ENCODE measurements around the gene NR3C1.

DNA sequence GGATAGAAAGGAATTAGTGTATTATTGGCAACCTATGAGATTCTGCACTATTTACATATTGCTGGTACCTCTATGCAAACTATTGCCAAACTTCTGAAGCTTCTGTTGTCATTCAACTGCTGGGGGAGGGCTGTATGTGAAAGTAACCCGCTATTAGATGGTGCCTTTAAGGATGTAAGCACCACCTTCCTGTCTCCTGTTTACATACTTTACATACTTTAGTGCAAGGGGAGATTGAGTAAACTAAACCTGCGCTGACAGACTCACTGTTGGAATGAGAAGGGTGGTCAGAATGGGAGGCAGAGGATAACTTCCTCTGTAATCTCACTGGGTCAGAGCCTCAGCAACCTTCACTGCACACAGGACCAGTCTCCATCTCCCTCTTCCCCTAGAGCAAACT lies 123.8 kb downstream of the NR3C1 start:
- TF ChIP-seq, protein P1, sequence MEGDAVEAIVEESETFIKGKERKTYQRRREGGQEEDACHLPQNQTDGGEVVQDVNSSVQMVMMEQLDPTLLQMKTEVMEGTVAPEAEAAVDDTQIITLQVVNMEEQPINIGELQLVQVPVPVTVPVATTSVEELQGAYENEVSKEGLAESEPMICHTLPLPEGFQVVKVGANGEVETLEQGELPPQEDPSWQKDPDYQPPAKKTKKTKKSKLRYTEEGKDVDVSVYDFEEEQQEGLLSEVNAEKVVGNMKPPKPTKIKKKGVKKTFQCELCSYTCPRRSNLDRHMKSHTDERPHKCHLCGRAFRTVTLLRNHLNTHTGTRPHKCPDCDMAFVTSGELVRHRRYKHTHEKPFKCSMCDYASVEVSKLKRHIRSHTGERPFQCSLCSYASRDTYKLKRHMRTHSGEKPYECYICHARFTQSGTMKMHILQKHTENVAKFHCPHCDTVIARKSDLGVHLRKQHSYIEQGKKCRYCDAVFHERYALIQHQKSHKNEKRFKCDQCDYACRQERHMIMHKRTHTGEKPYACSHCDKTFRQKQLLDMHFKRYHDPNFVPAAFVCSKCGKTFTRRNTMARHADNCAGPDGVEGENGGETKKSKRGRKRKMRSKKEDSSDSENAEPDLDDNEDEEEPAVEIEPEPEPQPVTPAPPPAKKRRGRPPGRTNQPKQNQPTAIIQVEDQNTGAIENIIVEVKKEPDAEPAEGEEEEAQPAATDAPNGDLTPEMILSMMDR (optimal IDR thresholded peaks at IDR 0.05 in 1 of 3, IDR thresholded peaks at IDR 0.05 in 1 of 3, conservative IDR thresholded peaks at IDR 0.05 in 1 of 3; ENCODE audit: extremely low read depth in 1 of 3, insufficient read depth in 2 of 3, low read length in 3 of 3), result no peak
- TF ChIP-seq EZH2 (IDR thresholded peaks at IDR 0.05; ENCODE audit: low read length), result no peak

All from keratinocyte (primary cell).